GM23248 (cell line): Measurements from ENCODE around the gene KATNAL1. TPM values are rescaled to one million over a fixed set of nuclear protein-coding genes. Genes with fewer than 3 reads are reported as not detected.

Source experiments
- DNase-seq: peaks from one replicate; pipeline ENCODE4 v3.0.0-alpha.2; 2015
- H2AFZ ChIP-seq: fragments of 200-600 bp; sonication (generic); 2 replicates; pipeline ENCODE4 v1.6.1; 2016; ENCODE audit warnings: antibody characterized with exemption
- H3F3A ChIP-seq: fragments of 200-600 bp; sonication (generic); 2 replicates; pipeline ENCODE4 v1.6.1; 2016; ENCODE audit warnings: mild to moderate bottlenecking, antibody characterized with exemption, mixed run types; ENCODE audit not compliant: insufficient read depth
- H3K27ac ChIP-seq: fragments of 200-600 bp; sonication (generic); 2 replicates; pipeline ENCODE4 v1.5.1; 2016; ENCODE audit warnings: mild to moderate bottlenecking
- H3K27me3 ChIP-seq: fragments of 200-600 bp; sonication (generic); replicated peaks from 2 replicates; pipeline ENCODE4 v1.6.1; 2016; ENCODE audit warnings: mild to moderate bottlenecking; ENCODE audit not compliant: insufficient read depth
- H3K36me3 ChIP-seq: fragments of 200-600 bp; sonication (generic); 2 replicates; pipeline ENCODE4 v1.6.1; 2016; ENCODE audit warnings: low read depth, mild to moderate bottlenecking
- H3K4me1 ChIP-seq: fragments of 200-600 bp; sonication (generic); 2 replicates; pipeline ENCODE4 v1.6.1; 2016; ENCODE audit warnings: mild to moderate bottlenecking; ENCODE audit not compliant: insufficient read depth
- H3K4me2 ChIP-seq: fragments of 200-600 bp; sonication (generic); one replicate; pipeline ENCODE4 v1.6.1; 2016; ENCODE audit warnings: mild to moderate bottlenecking; ENCODE audit not compliant: unreplicated experiment
- H3K4me3 ChIP-seq: fragments of 200-600 bp; sonication (generic); 2 replicates; pipeline ENCODE4 v1.5.1; 2016; ENCODE audit warnings: mild to moderate bottlenecking
- H3K79me2 ChIP-seq: fragments of 200-600 bp; sonication (generic); 2 replicates; pipeline ENCODE4 v1.6.1; 2016; ENCODE audit warnings: mild to moderate bottlenecking; ENCODE audit not compliant: insufficient read depth
- H3K9ac ChIP-seq: fragments of 200-600 bp; sonication (generic); 2 replicates; pipeline ENCODE4 v1.6.1; 2016; ENCODE audit warnings: mild to moderate bottlenecking
- H3K9me2 ChIP-seq: fragments of 200-600 bp; sonication (generic); 2 replicates; pipeline ENCODE4 v1.6.1; 2016; ENCODE audit warnings: mixed run types, mild to moderate bottlenecking, moderate library complexity; ENCODE audit not compliant: insufficient read depth
- H3K9me3 ChIP-seq: fragments of 200-600 bp; sonication (generic); one replicate; pipeline ENCODE4 v1.6.1; 2017; ENCODE audit warnings: low read depth
- H4K20me1 ChIP-seq: fragments of 200-600 bp; sonication (generic); 2 replicates; pipeline ENCODE4 v1.6.0; 2016; ENCODE audit not compliant: insufficient read depth
- EZH2 ChIP-seq: fragments of 200-600 bp; sonication (generic); IDR thresholded peaks from 2 replicates; pipeline ENCODE4 v1.6.1; 2018; ENCODE audit warnings: antibody characterized with exemption, mild to moderate bottlenecking; ENCODE audit not compliant: insufficient read depth, poor library complexity, severe bottlenecking
- EZH2phosphoT487 ChIP-seq: fragments of 200-600 bp; sonication (generic); IDR thresholded peaks from 2 replicates; pipeline ENCODE4 v1.6.1; 2018; ENCODE audit warnings: antibody characterized with exemption, moderate library complexity, mild to moderate bottlenecking, low read depth; ENCODE audit not compliant: insufficient read depth
- WGBS, 2 experiments: methylation state at CpG; one replicate each; pipeline ENCODE4 v1.1.6; 2015 to 2017; ENCODE audit warnings: low lambda C conversion rate in 2 of 2, low coverage in 1 of 2; ENCODE audit errors: missing lambda C conversion rate in 2 of 2; 5-methylcytosine and 5-hydroxymethylcytosine counted together
- in situ Hi-C: fragments of 300-500 bp; cut with MboI; formaldehyde crosslinking; loops from 2 replicates; pipeline ENCODE4 v1.15.0; 2020
- polyA plus RNA-seq: library from polyadenylated mRNA; unstranded; fragments of >200 nt; fragmentation: Nextera tagmentation; extraction: Ambion mirVana; gene quantifications from 2 replicates; pipeline ENCODE4 v1.2.1, GENCODE V29; 2016
- total RNA-seq: library from RNA; depleted of rRNA; stranded (reverse); fragments of >200 nt; shearing (Covaris generic); gene quantifications from 2 replicates; pipeline ENCODE4 v1.2.3, GENCODE V29; 2014

The KATNAL1 gene
- total and polyA plus RNA-seq, 2 experiments from 2014 or later, result 23.1 to 34.8 TPM

DNA sequence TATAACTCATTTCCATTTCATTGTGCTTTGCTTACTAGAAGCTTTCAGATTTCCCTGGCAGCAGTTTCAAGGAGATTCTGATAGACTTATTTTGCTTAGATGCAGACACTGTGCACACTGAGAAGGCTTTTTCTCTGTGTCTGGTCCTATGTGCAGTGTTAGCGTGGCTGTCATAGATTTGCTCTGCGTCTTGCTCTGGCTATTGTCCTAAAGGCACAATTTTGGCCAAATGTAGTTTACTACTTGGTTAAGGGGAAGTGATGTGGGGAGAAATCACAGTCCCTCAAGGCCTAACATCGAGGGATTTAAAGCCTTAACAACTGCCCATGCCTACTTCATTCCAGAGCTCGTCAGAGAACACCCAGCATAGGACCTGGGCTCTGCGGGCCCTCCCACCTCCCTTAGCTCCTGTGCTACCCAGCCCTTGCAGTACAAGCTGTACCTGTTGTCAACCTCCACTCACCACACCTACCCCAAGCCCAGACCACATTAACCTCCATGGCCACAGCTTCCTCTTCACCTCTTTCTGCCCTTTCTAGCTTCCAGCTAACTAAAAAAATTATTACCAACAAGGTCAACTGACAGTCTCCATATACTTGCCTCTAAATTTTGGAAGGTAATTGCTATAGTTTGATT, 38.9 kb upstream of the KATNAL1 start:
- WGBS, 2 experiments, result 81 to 82% methylated on average over 5 of the region's 5 CpGs
- Histone ChIP-seq H3K9ac (no peak overlapping the region), H3K4me3 (no peak overlapping the region), H3K79me2 (no peaks in the 10 kb centered on the region), H3K9me2 (no peaks in the 10 kb centered on the region), H4K20me1 (no peaks in the 10 kb centered on the region), H3K4me2 (no peak overlapping the region), H3K4me1 (peaks cover 21% of the 10 kb centered on the region), H3K27ac (no peak overlapping the region), H2AFZ (no peak overlapping the region), H3F3A (peaks cover 20% of the 10 kb centered on the region), H3K9me3 (no peaks in the 10 kb centered on the region), H3K36me3 (no peaks in the 10 kb centered on the region), H3K27me3 (no peaks in the 10 kb centered on the region)
- in situ Hi-C loops, result no loop called here
- TF ChIP-seq EZH2phosphoT487, result no peak
- no peak for TF ChIP-seq EZH2
- no peak for DNase-seq

- Histone ChIP-seq H3F3A (peaks cover 27% of the 10 kb centered on the region), H3K4me1 (peaks cover 25% of the 10 kb centered on the region), H3K4me3 (no peak overlapping the region), H3K36me3 (no peaks in the 10 kb centered on the region), H2AFZ (no peak overlapping the region), H3K9me3 (no peaks in the 10 kb centered on the region), H3K4me2 (no peak overlapping the region), H3K9ac (no peak overlapping the region), H3K27me3 (no peaks in the 10 kb centered on the region), H4K20me1 (no peaks in the 10 kb centered on the region), H3K79me2 (no peaks in the 10 kb centered on the region), H3K27ac (no peak overlapping the region), H3K9me2 (no peaks in the 10 kb centered on the region)
- WGBS, 2 experiments, result 72 to 76% methylated on average over 1 of the region's 1 CpG
- in situ Hi-C loops, result no loop called here
- DNase-seq, result no peak
- TF ChIP-seq EZH2, result no peak
- no peak for TF ChIP-seq EZH2phosphoT487
Observed at GRCh38 chr13:30345426-30346100, 38.2 kb upstream of the KATNAL1 start.

DNA sequence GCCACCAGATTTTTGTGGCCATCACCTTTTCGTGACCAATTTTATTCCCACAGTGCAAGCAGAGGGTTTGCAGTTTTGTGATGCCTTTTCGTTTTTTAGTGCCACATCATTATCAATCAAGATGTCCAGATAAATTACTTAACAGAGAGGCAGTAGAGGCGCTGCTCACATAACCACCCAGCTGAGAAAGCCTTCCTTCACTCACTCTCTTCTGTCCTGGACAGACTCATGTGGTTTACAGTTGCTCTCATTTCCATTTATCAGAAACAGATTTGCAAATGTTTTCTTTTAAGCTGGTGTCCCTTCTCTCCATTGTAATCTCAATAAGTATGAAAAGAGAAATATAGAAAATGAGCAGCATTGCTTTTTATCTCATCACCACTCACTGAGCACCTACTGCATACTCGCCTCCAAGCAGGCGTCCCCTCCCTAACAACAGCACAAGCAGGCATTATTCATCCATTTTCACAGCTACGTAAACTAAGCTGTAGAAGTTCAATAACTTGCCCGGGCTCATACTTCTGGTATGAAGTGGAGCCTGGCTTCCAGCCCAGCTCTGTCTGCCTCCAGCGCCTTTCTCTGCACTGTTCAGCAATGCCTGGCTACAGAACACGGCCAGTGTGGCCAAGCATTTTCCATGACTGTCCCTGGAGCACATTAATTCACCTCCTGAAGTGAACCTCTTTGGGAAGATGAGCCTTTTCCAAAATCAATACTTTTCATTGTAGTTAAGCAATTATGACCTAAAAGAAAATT, 34.6 kb upstream of the KATNAL1 start:
- H3F3A ChIP-seq, result peaks cover 59% of the 10 kb centered on the region
- TF ChIP-seq EZH2phosphoT487 (no peak), EZH2 (no peak)
- peaks cover 50% of the 10 kb centered on the region for H3K4me1 ChIP-seq
- H3K36me3 ChIP-seq, result no peaks in the 10 kb centered on the region
- H3K9me3 ChIP-seq, result no peaks in the 10 kb centered on the region
- WGBS, 2 experiments, result 1 to 2% methylated on average over 9 of the region's 9 CpGs
- peak overlapping the region; percentile 71 for H3K9ac ChIP-seq
- peak; percentile 99 for DNase-seq
- in situ Hi-C loops, result no loop called here
- H3K27ac ChIP-seq, result peak overlapping the region; percentile 91
- H3K27me3 ChIP-seq, result no peaks in the 10 kb centered on the region
- no peaks in the 10 kb centered on the region for H3K9me2 ChIP-seq
- H3K4me3 ChIP-seq, result peak overlapping the region; percentile 67
- H3K79me2 ChIP-seq, result no peaks in the 10 kb centered on the region
- peak overlapping the region; percentile 92 for H3K4me2 ChIP-seq
- no peaks in the 10 kb centered on the region for H4K20me1 ChIP-seq
- H2AFZ ChIP-seq, result peak overlapping the region; percentile 30; the same call in 1 of the 2 replicates

DNA sequence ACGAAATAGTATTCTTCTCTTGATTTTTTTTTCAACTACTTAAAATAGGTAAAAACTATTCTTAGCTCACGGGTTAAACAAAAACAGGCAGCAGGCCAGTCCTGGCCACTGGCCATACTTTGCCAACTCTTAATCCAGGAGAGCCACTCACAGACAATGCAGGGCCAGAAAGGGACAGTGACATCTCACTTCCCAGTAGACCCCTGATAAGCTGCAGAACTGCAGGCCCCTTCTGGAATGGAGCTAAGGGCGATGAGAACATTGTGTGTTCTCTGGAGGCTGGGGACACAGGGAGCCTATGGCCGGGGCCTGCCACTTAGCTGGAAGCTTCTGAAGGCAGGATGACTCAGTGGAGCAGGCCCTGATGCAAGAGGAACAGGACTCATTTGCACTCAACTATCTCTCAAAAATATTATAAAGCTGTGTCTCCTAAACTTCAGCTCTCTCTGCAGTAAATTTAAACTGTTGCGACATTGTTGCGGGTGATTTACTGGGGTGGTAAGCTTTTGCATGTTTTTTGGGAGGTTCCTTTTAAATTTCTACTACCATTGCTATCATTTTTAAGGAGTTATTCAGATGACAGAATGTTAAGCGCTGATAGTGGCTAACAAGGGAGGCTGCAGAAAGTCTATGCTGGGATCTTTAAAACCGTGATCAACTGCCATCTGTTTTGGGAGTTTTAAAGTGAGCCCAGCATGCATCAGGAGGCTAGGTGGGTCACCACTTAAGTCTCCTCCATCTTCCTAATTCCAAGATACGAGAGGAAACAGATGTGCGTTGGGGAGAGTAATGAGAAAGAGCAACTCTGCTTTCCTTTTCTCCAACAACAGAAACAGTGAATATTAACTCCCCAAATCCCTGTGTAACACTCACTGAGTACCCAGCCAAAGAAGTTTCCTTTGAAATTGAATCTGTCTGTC, 33.2 kb upstream of the KATNAL1 start:
- no peaks in the 10 kb centered on the region for H4K20me1 ChIP-seq
- H3K4me1 ChIP-seq, result peaks cover 50% of the 10 kb centered on the region
- peak; percentile 97 for DNase-seq
- no peaks in the 10 kb centered on the region for H3K9me2 ChIP-seq
- WGBS, 2 experiments, result 4% methylated on average over 10 of the region's 10 CpGs
- peak overlapping the region; percentile 67 for H3K4me3 ChIP-seq
- in situ Hi-C loops, result no loop called here
- H3K9me3 ChIP-seq, result no peaks in the 10 kb centered on the region
- TF ChIP-seq EZH2, result no peak
- no peak for TF ChIP-seq EZH2phosphoT487
- H2AFZ ChIP-seq, result peak overlapping the region; percentile 67
- peak overlapping the region; percentile 71 for H3K9ac ChIP-seq
- peaks cover 59% of the 10 kb centered on the region for H3F3A ChIP-seq
- no peaks in the 10 kb centered on the region for H3K79me2 ChIP-seq
- H3K27ac ChIP-seq, result peak overlapping the region; percentile 91
- H3K4me2 ChIP-seq, result peak overlapping the region; percentile 92
- no peaks in the 10 kb centered on the region for H3K27me3 ChIP-seq
- H3K36me3 ChIP-seq, result no peaks in the 10 kb centered on the region
